Measurements from ENCODE around the gene COL4A2.
A peak's percentile ranks its signal among the peaks of the same experiment; 100 is the strongest.

The COL4A2 gene

DNA sequence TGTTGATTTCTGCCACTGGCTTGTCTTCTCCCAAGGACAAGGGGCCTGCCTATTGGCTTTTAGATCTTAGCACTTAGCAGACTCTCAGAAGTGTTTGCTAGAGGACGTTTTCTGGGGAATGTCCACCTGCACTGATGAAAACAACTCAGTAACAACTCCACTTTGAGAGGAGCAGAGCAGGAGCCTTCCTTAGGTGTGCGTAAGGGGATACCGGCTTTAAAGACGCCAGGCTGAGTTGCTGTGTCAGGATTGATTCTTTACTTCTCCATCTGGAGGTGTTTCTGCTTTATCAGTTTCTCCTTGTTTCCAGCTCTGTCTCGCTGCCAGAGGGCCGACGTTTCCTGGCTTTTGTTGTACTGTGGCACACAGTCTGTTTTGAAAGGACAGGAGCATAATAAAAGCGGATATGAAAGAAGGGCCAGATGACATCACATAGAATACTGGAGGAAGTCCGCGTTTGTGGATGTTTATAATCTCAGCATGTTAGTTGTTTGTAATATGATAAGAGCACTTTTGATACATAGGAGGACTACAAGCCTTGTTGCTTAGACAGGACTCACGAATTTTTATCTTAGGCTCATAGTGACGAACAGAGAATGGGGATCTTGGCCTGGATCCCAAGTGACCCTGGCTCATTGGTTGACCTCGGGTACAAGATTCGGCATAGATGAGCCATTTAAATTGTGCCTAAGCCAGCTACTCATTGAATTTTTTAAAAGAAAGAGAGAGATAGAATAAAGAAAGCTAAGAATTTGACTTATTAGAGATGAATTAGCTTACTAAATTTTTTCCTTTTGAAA lies 34.6 kb downstream of the COL4A2 start:
- peak; percentile 72 for DNase-seq

DNA sequence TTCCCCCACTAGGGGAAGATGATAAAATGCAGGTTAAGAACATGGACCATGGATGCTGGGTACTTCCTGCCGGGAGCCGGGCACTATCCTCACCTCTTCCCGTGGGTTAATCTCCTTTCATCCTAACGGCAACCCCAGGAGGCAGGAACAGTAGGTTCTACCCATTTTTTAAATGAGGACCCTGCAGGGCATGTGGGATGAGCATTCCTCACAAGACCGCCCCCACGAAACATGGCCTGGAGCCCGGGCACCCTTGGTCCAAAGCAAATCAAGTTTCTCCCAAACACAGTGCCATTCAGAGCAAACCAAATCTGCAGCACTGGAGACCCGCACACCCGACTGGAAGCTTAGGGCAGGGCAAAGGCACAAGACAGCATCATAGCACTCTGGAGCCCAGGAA lies 35.4 kb downstream of the COL4A2 start:
- DNase-seq = no peak

DNA sequence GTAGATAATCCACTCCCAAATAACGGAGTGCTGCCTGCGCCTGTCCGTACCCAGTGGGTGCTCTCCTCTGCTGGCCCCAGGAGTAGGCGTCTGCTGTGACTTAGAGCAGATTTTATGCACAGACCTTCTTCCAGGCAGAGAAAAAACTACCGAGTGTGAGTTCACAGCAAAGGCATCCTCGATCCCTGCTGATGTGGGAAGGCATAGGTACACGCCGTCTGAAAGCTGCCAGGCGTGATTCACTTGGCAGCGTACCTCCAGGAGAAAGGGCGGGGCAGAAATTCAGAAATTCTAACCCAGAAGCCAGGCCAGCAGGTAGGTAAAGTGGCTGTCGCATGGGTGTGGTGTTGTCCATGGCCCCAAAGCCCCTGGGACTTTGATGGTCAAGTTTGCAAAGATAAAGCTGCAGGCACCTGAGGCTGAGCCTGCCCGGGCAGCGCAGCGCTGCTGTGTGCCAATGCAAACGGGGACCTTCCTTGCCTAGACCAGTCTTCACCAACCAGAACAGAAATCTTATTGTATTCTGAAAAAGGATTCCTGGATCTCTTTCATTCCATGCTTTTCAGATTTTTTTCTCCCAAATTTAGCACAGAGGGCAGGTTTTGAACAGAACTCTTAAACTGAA lies 36.3 kb downstream of the COL4A2 start:
- DNase-seq = no peak

DNA sequence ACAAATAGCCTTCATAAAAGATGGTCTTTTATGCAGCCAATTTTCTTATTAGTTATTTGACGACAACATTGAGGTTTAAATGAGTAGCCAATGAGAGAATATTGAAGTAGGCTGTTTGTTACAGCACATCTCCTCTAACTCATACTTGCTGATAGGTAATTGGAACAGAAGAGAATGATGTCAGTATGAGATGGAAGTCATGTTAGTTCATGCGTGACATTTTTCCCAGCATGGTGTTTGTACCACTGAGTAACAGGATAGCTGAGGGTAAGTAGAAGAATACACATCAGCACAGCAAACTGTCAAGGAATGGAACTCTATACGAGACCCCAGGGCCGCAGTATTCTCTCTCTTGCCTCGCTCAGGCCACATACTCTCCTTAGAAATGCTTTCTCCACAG lies 37.2 kb downstream of the COL4A2 start:
- DNase-seq = no peak

DNA sequence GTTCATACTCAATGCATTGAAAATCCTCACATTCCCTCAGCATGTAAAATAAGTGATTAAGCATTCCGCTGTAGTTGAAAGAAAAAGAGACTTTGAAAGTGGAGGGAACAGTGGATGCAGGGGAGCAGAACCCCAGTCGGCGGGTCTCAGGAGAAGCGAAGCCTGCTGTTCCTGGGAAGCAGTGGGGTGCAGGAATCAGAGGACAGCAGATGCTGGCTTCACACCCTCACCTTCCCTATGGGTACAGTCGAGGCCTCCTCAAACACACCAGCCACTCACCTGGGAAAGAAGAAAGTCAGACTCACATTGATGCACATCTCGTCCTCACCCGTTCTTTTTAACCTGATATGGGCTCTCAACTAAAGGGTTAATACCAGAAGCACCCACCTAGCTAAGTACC lies 38.2 kb downstream of the COL4A2 start:
- DNase-seq = no peak

DNA sequence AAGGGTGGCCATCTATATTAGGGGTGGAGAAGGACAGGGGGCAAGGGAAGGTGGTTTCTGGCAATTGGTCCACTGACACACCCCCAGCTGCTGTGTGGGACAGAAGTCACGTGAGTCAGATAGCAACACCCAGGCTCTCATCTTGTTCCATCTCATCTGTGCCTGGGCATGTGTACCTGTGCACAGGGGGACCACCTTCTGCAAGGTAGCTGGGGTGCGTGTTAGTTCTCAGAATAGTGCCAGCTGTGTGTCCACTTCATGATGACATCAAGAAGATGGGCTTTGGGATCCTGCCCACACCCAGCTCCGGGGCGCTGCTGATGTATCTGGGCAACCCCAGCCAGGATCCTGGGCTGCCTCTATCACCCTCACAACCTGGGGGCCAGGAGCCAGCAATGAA lies 38.6 kb downstream of the COL4A2 start:
- no peak for DNase-seq

DNA sequence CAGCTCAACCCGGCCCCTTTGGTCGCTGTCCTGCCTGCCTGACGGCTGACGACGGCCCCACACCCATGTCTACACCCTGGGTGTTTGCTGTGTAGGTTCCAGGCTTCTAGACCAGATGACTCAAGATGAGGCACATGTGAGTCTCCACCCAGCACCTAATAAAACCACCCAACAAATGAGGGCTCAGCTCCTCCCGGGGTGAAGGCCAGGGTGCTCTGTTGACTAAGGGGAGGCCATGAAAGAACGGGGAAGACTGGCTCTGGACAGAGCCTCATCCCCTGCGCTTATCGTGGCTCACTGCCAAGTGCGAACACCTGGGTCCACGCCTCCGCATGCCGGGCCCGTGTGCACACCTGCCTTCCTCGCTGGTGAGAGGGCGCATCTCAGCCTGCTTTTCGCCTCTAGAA lies 39.6 kb downstream of the COL4A2 start:
- DNase-seq = no peak

DNA sequence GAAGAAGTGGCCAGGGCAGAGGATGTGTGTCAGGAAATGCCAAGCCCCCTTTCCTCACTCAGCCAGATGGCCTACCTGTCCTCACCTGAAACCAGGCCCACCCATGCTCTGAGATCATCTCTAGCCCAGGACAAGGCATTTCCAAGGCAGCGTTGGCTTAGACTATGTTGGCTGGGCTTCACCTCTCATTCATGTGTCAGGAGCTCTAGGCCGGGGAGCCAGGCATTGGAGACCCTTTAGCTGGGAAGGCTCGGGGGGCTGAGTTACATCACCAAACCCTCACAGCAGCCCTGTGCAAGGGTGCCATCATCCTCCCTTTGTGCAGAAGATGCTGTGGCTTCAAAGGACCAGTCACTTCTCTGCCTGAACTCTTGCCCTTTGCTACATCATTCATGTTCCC lies 40.0 kb downstream of the COL4A2 start:
- no peak for DNase-seq

DNA sequence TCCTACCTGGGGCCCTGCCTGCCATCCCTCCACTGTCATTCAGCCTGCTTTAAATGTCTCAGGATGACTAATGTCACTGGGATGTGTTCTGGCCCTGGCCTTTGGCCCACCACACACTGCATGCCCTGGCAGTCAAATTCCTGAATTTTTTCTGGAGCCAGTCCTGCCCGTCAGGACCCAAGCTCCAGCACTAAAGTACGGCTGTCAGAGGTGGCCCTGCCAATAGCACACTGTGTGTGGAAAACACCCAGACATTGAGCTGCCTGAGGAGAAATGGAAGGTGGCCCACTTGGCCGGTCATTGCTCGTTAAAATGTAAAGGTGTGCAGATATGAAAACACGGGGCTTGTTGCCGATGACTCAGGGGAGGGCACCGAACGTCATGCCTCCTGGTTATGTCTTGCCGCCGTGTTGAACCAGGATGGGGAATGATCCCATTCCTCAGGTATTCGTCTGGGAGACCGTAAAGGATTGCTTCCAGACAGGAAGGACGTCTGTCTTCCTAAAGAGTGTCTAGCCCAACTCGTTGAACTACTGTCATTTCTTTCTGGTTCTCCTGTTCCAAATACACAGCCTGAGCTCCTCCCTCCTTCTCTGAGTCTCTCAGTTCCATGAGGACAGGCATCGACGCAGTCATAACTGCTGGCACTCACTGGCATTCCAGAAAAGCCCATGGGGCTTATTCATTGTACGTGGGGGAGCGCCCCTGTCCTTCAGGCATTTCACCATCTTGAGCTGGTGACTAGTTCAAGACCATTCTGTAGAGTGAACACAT lies 40.6 kb downstream of the COL4A2 start:
- no peak for DNase-seq

DNA sequence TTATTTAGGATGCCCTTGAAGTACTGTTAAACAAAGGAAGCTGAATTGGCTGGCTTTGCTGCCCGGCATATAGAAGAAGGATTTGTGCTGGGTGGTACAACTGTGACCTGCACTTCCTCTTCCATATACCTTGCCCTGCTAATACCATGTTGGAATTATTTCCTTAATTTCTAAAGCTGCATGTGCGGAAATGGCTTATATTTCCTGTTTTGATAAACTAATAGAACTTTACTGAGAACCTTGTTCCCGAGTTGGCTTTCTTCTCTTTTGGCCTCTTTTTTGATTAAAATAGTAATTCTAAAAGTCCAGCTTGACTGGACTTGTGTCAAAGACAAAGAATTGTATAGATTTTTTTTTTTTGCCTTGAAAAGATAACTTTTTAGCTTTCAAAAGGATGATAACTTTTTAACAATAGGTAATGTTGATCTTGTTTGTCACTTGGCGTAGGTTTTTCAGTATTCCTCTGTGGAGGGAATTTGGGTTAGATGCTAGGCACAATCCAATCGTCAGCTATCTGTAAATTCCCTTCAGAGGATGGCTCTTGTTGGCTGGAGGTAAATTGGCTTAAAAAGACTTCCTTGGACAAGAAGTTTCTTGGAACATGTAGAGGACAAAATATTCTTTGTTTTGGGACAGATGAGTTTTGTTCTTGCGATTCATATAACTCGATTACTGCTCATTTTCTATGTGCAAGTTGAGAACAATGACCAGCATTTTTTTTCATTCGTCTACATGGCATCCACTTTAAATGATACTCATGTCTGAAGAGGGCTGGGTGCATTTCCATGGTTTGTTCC lies 41.4 kb downstream of the COL4A2 start:
- DNase-seq = no peak

DNA sequence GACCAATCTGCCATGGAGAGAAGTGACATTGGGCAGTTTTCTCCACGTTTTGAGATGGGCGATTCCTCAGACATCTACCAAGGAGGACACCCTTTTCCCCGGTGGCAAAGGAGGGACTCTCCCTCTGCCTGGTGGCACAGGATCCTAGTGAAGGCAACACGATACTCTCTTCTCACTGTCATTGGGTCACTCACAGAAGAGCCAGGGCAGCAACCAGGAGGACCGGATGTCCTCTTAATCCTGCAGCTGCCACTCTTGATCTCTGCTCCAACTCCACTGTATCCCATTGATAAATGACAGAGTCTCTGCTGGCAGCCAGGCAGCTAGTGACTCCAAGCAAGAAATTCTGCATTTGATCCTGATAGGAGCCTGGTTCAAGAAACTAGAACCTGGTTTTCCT lies 42.2 kb downstream of the COL4A2 start:
- no peak for DNase-seq

DNA sequence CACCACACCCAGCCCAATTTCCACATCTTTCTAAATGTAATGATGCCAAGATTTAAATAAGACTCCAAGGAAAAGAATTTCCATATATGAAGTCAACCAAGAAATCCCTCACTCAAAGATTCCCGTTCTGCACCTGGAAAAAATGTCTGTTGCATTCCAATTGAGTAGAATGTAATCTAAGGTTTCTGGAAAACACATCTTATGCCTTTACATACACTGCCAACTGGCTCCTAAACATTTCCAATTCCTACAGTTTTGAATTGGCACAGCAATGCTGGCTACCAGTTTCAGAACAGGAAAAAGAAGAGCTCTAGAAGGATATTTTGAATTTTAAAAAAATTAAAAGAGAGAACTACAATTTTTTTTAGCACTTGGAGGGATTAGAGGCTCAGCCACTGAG lies 43.0 kb downstream of the COL4A2 start:
- no peak for DNase-seq

DNA sequence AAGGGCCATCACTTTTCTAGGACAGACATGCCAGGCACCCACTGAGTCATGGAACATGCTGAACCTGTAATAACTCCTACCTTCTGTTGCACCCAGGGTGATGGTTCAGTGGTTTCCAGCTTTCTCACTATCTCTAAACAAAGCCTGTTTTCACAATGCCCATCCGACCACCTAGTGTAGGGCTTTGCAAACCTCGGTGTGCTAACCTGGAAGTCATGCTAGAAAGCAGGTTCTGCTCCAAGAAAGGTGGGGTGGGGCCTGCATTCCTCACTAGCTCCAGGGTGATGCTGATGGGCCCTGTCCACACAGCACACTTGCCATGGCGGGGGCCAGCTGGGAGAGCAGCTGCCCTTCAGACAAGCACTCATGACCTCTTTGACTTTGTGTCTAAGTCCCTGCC lies 43.4 kb downstream of the COL4A2 start:
- no peak for DNase-seq

DNA sequence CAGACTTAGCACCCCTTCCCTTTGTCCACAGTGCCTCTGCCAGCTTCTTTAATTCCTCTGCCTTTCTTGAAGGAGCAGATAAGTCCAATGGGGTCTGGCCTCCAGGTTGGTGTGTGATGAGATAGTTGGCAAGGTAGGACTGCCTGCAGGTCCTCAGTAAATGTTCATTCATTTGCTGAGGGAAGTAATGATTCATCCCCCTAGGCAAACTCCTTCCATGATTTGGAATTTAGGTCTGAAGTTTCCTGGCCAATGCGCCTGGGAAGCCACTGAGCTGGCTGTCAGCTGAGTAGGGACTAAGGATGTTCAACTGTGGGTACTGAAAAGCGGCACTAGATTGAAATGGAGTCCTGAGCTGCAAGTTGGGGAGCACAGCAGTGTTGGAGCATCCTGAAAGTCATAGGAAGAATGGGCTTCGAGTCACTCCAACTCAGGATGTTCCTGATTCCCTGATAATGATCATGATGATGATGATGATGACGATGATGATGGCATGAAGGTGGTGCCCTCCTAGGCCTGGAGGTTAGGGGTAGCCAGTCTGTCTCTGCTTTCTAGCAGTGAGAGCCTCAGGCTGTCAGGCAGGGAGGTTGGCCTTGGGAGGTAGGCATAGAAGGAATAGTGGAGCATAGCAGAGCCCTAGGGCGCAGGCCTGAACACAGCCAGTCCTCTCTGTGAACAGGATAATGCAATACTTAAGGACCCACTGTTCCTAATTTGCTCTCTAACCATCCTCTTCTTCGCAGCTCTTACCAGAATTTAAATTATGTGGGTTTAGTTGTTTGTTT lies 44.7 kb downstream of the COL4A2 start:
- DNase-seq = no peak

DNA sequence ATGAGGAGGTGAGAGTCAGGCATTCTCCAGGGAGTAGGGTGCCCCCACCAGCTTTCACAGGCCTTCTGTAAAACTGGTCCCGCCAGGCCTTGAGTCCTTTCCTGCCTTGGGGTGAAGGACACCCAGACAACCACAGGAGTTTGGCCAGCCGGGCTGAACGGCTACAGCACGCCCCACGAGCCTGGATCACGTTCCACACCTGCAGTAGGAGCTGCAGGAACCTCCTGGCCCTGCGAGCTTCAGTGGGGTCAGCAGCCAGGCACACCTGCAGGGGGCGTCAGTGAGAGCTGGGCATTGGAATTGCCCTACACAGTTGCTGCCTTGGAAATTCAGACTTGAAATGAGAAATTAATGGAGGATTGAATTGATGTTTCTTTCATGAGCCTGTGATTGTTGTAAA lies 45.7 kb downstream of the COL4A2 start:
- DNase-seq = no peak

DNA sequence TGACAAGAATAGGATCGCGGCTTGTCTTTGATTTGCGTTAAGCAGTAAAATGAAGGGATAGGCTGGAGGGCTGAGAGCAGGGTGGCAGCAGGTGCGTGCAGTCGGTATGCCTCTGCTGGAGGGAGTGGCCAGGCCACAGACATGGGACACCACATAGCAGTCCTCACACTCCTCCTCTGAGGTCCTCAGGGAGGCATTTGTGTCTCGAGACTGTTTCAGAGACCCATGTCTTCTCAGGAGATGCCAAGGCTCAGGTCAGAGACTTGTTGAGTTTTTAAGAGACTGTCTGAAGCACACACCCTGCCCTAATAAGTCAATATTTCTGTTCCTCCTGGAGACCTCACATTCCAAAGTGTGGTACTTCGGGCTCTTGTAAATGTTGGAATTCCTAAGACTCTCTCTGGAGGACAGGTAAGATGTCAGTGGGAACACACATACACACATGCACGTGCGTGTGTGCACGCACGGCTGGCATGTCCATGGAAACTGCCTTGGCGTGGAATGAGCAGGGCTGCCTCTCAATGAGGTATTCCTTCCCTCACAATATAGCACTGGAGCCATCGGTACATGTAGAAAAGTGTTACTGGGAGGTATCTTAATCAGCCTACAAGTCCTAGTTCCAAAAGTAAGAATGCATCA lies 46.4 kb downstream of the COL4A2 start:
- no peak for DNase-seq

DNA sequence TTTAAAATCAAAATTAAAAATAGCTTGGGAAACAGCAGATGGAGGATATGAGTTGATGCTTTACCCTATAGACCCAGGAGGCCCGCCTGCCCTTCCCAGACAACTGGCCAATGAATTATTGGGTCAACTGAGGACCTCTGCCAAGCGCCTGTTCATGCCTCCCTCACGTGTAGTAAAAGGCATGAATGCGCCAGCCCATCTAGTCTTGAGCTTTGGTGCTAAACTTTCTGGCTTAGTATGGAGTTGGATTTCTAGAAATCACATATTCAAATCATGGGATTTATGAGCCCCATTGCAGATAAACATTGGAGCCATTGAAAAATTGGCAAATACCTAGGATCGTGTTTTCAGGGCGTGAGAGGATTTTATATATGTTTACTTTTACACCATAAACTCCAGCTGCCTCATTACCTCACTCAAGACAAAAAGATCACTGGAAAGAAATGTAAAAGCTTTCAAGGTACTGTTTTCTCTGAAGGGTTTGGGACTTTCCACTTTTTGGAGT lies 47.1 kb downstream of the COL4A2 start:
- no peak for DNase-seq

DNA sequence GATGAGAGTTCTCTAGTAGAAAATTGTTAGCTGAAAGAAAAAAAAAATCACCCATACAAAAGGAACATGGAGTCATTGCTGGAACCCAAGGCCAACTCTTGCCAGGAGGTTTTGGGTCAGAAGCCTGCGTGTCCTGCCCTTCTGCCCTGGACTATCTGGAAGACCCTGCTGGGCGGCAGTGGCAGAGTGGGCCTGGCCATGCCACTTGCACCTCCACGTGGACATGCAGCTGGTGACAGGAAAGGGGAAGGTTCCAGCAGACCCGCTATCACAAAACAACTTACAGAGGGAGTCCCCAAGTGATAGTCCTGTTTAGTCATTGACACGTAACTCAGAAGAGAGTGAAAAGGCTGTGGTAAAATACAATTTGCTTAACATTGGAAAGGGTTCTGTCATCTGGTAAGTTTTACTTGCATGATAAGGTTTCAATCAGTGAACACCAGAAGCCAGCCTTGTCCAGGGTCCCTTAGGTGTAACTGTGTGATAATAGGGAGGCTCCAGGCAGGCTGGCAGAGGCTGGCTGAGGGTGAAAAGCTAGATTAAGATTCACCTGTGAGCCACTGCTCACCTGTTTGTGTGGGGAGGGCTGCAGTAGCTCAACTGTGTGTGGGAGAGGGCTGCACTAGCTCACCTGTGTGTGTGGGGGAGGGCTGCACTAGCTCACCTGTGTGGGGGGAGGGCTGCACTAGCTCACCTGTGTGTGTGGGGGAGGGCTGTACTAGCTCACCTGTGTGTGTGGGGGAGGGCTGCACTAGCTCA lies 47.8 kb downstream of the COL4A2 start:
- DNase-seq = no peak

DNA sequence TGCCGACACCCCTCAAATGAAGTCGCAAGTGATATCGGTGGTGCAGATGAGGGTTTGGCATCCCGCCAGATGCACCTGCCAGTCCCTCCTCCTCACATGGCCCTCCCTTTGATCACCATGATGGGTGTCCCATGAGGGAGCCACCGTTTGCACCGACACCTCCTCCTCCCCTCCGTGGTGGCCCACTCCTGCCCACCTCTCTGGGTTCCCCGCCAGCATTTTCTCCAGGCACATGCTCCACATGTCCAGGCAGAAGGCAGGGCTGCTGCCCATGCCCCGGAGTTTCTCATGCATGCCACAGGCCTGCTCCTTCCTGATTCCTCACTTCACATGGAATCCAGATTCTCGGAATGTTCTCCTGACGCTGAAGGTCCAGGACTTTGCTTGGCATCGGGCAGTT lies 49.3 kb downstream of the COL4A2 start:
- no peak for DNase-seq

DNA sequence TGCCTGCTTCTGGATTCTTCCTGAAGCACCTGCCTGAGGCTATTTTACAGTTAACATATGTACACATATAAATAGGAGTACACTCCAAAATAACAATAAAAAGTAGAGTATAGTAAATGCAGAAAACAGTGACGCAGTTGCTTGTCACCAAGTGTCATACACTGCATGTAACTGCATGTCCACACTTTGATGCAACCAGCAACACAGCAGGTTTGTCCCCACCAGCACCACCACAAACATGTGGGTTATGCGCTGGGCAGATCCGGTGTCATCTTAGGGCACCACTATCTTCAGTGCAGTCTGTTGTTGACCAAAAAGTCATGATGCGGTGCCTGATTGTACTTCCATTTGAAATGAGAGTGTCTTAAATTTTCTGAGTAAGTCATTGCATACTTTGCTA lies 51.3 kb downstream of the COL4A2 start:
- no peak for DNase-seq

DNA sequence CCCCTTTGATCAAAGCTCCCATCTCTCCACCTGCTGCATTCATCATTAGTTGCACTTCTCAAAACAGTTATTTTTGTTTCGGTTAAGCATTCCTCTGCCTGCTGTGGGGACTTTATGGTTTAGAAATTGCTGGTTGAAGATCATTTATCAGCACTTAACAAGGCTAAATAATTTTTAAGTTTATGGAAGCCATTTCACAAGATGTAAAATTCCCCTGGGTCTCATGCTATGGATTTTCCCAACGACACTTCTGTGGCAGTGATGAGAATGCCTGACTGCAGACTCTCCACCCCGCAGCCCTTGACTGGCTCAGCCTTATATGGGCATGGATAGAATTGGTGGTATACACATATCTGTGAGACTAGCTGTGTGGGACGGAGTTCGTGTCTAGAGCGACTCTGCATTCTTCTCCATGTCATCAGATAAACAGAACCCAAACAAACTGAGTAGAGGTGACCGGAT lies 52.8 kb downstream of the COL4A2 start:
- DNase-seq = peak; percentile 3

All from inflammatory macrophage treated with lipopolysaccharide for 4 hours (primary cell).